Measurements from ENCODE around the gene PLEKHM1.
"Not testable (repeated sequence)": the region's sequence is repeated elsewhere in the genome, so short reads cannot be mapped to it uniquely, and the experiment has no call there.

Gene PLEKHM1

DNA sequence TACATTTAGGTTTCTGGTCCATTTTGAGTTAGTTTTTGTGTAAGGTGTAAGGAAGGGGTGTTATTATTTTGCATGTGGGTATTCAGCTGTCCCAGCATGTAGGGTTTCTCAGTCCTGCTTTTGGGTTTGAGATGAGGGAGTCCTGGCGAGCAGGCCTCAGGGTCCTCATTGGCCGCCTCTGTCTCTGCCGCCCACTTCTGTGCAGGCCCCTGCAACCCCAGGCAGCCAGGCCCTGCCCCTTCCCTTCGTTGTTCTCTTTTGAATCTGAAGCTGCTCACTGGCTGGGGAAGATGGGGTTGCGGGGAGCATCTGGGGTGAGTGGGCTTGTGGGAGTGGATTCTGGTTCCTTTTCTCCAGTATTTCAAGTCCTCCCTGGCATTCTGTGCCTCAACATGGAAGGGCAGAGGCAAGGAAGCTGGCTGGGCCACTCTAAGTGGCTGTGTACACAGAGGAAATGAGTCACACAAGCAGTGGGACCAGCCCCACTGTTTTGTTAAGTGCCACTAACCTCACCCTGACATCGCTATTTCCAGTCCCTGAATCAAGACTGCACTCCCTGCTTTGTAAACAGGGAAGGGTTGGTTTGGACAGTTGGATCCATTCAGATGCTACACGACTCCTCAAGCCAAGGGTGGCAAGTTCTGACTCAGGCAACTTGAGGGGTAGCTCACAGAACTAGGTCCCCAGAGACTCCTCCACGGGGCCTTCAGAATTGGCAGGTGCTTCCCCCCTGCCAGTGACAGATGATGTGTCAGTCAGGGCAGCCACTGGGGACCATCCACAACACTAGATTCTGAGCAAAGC lies 28.8 kb downstream of the PLEKHM1 start:
- DNase-seq (ENCODE audit: low spot score): peak; percentile 56

- not testable (repeated sequence) for DNase-seq (ENCODE audit: low spot score)
These were observed 30.1 kb downstream of the PLEKHM1 start for GRCh38 chr17:45460422-45460821.

- not testable (repeated sequence) for DNase-seq (ENCODE audit: low spot score)
These were observed 36.2 kb downstream of the PLEKHM1 start for GRCh38 chr17:45454341-45454740.

- DNase-seq (ENCODE audit: low spot score): not testable (repeated sequence)
These were observed 36.8 kb downstream of the PLEKHM1 start for GRCh38 chr17:45453731-45454130.

DNA sequence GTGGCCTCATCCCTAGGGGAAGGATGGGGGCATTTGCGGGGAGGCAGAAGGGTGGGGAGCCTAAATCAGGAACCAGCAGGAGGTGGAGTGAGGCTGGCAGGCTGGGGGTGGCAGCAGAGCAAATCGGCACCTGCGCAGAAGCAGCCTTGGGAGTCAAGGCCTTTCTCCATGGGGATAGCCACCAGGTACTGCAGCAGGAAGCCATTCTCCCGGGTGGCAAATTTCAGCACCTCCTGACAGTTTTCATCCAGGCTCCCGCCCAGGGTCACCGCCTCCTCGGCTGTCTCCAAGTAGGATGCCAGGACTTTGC lies 37.3 kb downstream of the PLEKHM1 start:
- DNase-seq (ENCODE audit: low spot score): not testable (repeated sequence)

GRCh38 chr17:45452329-45453224 lies 37.9 kb downstream of the PLEKHM1 start:
- not testable (repeated sequence) for DNase-seq (ENCODE audit: low spot score)

- DNase-seq (ENCODE audit: low spot score): not testable (repeated sequence)
These were observed 38.9 kb downstream of the PLEKHM1 start for GRCh38 chr17:45451660-45452059.

- no peak for DNase-seq (ENCODE audit: low spot score)
These were observed 39.4 kb downstream of the PLEKHM1 start for GRCh38 chr17:45451131-45451530.

DNA sequence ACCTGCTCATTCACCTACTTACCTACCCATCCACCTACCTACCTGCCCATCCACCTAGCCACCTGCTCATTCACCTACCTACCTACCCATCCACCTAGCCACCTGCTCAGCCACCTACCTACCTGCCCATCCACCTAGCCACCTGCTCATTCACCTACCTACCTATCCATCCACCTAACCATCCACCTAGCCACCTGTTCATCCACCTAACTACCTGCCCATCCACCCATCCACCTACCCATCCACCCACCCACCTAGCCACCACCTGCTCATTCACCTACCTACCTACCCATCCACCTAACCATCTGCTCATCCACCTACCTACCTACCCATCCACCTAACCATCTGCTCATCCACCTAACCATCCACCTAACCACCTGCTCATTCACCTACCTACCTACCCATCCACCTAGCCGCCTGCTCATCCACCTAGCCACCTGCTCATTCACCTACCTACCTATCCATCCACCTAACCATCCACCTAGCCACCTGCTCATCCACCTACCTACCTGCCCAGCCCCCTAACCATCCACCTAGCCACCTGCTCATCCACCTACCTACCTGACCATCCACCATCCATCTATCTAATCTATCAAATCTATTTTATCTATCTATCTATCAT lies 40.7 kb downstream of the PLEKHM1 start:
- DNase-seq (ENCODE audit: low spot score): not testable (repeated sequence)

- not testable (repeated sequence) for DNase-seq (ENCODE audit: low spot score)
These were observed 41.3 kb downstream of the PLEKHM1 start for GRCh38 chr17:45449260-45449659.

DNA sequence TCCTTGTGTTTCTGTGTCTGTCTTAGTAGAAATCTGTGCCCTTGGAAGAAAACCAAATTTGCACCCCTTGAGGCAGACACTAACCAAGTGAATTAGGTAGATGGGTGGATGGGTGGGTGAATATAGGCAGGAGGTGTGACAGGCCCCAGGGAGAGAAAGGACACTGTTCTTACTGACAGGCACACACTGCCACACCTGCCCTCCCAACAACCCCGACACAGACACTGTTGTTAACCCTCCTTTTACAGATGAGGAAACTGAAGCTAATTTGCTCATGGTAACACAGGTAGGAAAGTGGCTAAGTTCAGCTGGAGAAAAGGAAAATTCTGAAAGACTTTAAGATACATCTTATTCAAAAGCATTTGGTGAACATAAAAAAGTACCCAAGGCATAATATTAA lies 42.0 kb downstream of the PLEKHM1 start:
- not testable (repeated sequence) for DNase-seq (ENCODE audit: low spot score)

GRCh38 chr17:45448066-45448465 lies 42.5 kb downstream of the PLEKHM1 start:
- DNase-seq (ENCODE audit: low spot score): not testable (repeated sequence)

DNA sequence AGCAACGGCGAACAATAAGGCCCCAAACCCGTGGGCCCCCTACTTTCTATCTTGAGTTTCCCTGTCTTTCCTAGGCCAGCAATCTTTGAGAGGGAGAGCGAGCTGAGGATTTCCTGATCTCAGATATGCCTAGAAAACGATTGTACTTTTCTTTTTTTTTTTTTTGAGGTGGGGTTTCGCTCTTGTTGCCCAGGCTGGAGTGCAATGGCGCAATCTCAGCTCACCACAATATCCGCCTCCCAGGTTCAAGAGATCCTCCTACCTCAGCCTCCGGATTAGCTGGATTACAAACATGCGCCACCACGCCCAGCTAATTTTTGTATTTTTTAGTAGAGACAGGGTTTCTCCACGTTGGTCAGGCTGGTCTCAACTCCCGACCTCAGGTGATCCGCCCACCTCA lies 42.9 kb downstream of the PLEKHM1 start:
- DNase-seq (ENCODE audit: low spot score): not testable (repeated sequence)

GRCh38 chr17:45446872-45447625 lies 43.5 kb downstream of the PLEKHM1 start:
- not testable (repeated sequence) for DNase-seq (ENCODE audit: low spot score)

DNA sequence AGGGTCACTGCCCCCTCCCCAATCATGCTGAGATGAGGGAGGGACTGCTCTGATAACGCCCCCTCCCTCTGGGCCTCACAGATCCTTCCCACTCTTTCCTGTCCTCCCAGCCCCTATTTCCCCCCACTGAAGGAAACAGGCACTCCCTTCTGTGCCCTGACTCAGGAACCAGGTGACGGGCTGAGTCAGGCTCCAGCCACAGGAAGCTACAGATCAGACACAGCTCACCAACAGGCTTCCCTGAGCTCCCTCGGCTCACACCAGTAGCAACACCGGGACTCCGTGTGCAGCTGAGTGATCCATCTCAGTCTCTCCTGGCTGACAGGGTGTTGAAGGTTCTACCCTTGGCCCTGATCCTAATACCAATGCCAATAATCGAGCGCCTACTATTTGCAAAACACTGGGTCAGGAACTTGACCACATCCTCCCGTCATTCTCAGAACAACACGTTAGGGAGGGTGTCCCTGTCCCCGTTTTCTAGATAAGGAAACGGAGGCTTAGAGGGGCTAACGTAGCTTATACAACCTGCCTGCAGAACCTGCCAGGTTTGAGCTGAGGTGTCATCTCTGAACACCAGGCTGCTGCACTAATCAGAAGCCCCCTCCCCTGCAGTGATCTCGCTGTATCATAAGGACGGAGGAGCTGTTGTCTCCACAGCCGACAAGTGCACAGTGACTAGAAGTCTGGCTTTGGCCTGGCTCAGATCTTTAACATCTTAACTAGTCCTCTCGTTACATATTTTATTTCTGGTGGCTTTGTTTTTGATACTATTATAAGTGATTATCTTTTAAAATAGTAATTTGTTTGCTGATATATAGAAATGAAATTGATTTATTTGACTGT lies 44.4 kb downstream of the PLEKHM1 start:
- DNase-seq (ENCODE audit: low spot score): peak; percentile 57

DNA sequence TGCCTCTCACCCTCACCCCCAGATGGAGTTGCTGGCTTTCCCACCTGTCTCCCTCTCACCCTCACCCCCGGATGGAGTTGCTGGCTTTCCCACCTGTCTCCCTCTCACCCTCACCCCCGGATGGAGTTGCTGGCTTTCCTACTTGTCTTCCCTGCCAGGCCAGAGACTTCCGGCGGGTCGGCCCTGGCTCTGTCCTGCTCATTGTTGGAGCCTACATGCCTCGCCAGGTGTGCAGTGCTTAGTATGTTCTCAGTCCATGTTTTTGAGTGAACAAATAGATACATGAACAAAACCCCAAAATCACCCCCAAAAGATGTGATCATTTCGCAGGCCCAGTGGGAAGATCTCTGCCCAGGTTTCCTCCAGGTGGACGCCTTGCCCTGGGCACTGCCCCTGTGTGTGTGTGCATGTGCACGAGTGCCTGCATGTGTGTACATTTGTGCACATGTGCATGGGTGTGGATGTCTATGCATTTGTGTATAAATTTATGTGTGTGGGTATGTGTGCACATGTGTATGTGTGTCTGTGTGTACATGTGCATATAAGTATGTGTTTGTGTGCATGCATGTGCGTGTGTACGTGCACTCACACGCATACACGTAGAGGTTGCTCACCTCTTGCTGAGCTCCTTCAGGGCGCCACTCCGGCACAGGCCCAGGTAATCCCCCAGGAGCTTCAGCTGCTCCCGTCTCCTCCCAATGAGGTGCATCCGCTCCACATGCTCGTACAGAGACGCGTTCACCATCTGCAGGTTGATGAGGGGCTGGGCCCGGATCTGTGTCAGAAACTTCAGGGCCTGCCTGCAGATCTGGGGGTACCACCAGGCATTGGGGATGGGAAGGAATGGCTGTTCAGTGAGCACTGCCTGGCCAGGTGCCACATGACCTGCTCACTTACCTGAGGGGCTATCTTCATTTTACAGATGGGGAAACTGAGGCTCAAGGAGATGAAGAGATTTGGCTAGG lies 45.4 kb downstream of the PLEKHM1 start:
- DNase-seq (ENCODE audit: low spot score): not testable (repeated sequence)

DNA sequence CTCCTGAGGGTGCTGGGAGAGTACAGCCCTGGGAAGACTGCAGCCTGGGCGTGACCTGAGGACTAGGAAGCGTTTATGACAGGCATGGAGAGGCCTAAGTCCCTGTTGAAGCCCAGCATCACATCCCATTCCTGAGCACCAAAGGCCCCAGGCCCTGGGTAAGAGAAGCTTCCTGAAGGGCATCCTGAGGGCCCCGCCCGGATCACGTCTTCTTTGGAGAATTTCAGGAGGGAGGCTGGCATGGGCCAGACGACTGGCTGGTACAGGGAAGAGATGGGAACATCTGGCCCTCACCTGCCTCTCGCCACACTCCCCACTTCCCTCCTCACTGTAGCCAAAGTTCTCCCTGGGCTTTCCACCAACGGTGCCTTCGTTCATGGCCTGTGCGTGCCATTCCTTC lies 46.2 kb downstream of the PLEKHM1 start:
- DNase-seq (ENCODE audit: low spot score): not testable (repeated sequence)

DNA sequence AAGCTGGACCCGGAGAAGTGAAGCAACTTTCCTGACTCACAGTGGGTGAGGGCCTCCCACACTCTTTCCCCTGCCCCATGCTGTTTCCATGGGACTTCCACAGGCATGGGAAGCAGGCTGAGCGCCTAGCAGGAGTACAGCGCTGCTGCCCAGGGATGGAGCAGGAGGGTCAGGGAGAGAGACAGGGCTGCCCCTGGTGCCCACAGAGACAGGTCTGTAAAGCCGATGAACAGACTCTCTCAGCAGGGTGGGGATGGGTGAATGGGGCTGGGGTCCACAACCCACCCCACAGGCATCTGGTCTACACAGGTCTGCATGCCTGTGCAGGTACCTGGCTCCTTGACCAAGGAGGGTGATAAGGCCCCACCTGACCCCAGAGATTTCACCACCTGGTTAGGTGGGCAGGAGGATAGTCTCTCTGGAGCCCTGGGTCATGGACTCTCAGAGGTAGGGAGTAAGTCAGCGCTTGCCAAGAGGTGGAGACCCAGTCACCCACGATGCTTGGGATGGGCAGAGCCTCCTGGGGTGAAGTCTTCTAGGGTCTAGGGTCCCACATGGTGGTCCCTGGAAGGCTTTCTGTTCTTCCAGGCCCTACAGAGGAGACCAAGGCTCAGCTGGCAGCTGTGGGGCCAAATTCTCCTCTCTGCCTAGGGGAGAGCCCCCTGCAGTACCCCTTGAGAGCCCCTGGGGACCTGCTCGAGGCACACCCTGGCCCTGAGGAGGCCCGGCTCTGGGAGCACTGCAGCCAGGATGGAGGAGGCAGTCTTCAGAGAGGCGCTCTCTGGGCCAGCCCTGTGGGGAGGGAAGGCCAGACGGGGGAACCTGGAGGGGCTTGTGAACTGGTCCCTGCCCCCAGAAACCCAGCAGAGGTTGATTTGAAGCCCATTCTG lies 46.9 kb downstream of the PLEKHM1 start:
- DNase-seq (ENCODE audit: low spot score): not testable (repeated sequence)

Measured in hepatic stellate cell (primary cell).